ENCODE data around the gene PDE4B. TPM values are rescaled to one million over a fixed set of nuclear protein-coding genes. Genes with fewer than 3 reads are reported as not detected.

The PDE4B gene
- total RNA-seq, 1 experiment from 2014 or later = 5.5 TPM

- Histone ChIP-seq H3K79me2 (ENCODE audit: low read length) (no peaks in the 10 kb centered on the region), H3K4me2 (ENCODE audit: low read depth, low read length, poor library complexity, severe bottlenecking) (no peak overlapping the region), H3K36me3 (ENCODE audit: insufficient read depth, low read length) (no peaks in the 10 kb centered on the region), H3K9ac (ENCODE audit: low read length) (no peak overlapping the region), H3K9me2 (replicated peaks; ENCODE audit: insufficient read depth, low read length) (no peaks in the 10 kb centered on the region), H3K27ac (ENCODE audit: low read length) (no peak overlapping the region), H4K20me1 (ENCODE audit: insufficient read depth, low read depth, low read length) (no peaks in the 10 kb centered on the region), H3K4me1 (ENCODE audit: low read length) (no peaks in the 10 kb centered on the region), H3K27me3 (ENCODE audit: low read length) (no peaks in the 10 kb centered on the region), H2AFZ (ENCODE audit: low read length) (no peak overlapping the region), H3K4me3 (ENCODE audit: low read length) (no peak overlapping the region), H3K9me3 (ENCODE audit: low read length) (no peaks in the 10 kb centered on the region)
- no peak for DNase-seq
Measured at GRCh38 chr1:65820983-65821382, 28.3 kb downstream of the PDE4B start.

GRCh38 chr1:65821386-65821785 lies 28.7 kb downstream of the PDE4B start:
- DNase-seq = no peak
- H3K27me3 ChIP-seq (ENCODE audit: low read length) = no peaks in the 10 kb centered on the region
- no peaks in the 10 kb centered on the region for H3K4me1 ChIP-seq (ENCODE audit: low read length)
- no peaks in the 10 kb centered on the region for H4K20me1 ChIP-seq (ENCODE audit: insufficient read depth, low read depth, low read length)
- no peaks in the 10 kb centered on the region for H3K9me2 ChIP-seq (replicated peaks; ENCODE audit: insufficient read depth, low read length)
- H3K36me3 ChIP-seq (ENCODE audit: insufficient read depth, low read length) = no peaks in the 10 kb centered on the region
- no peak overlapping the region for H3K27ac ChIP-seq (ENCODE audit: low read length)
- H3K9ac ChIP-seq (ENCODE audit: low read length) = no peak overlapping the region
- H2AFZ ChIP-seq (ENCODE audit: low read length) = no peak overlapping the region
- H3K4me3 ChIP-seq (ENCODE audit: low read length) = no peak overlapping the region
- H3K4me2 ChIP-seq (ENCODE audit: low read depth, low read length, poor library complexity, severe bottlenecking) = no peak overlapping the region
- H3K9me3 ChIP-seq (ENCODE audit: low read length) = no peaks in the 10 kb centered on the region
- no peaks in the 10 kb centered on the region for H3K79me2 ChIP-seq (ENCODE audit: low read length)

GRCh38 chr1:65824103-65824502 lies 31.4 kb downstream of the PDE4B start:
- Histone ChIP-seq H3K9me2 (replicated peaks; ENCODE audit: insufficient read depth, low read length) (no peaks in the 10 kb centered on the region), H3K4me1 (ENCODE audit: low read length) (no peaks in the 10 kb centered on the region), H3K36me3 (ENCODE audit: insufficient read depth, low read length) (no peaks in the 10 kb centered on the region), H3K79me2 (ENCODE audit: low read length) (no peaks in the 10 kb centered on the region), H3K4me2 (ENCODE audit: low read depth, low read length, poor library complexity, severe bottlenecking) (no peak overlapping the region), H3K9ac (ENCODE audit: low read length) (no peak overlapping the region), H3K27ac (ENCODE audit: low read length) (no peak overlapping the region), H3K27me3 (ENCODE audit: low read length) (no peaks in the 10 kb centered on the region), H3K4me3 (ENCODE audit: low read length) (no peak overlapping the region), H4K20me1 (ENCODE audit: insufficient read depth, low read depth, low read length) (no peaks in the 10 kb centered on the region), H3K9me3 (ENCODE audit: low read length) (no peaks in the 10 kb centered on the region), H2AFZ (ENCODE audit: low read length) (no peak overlapping the region)
- DNase-seq = no peak

- no peaks in the 10 kb centered on the region for H3K36me3 ChIP-seq (ENCODE audit: insufficient read depth, low read length)
- H2AFZ ChIP-seq (ENCODE audit: low read length) = no peak overlapping the region
- no peak overlapping the region for H3K9ac ChIP-seq (ENCODE audit: low read length)
- H3K4me2 ChIP-seq (ENCODE audit: low read depth, low read length, poor library complexity, severe bottlenecking) = no peak overlapping the region
- H3K27me3 ChIP-seq (ENCODE audit: low read length) = no peaks in the 10 kb centered on the region
- H3K4me3 ChIP-seq (ENCODE audit: low read length) = no peak overlapping the region
- no peaks in the 10 kb centered on the region for H3K79me2 ChIP-seq (ENCODE audit: low read length)
- no peaks in the 10 kb centered on the region for H4K20me1 ChIP-seq (ENCODE audit: insufficient read depth, low read depth, low read length)
- H3K9me2 ChIP-seq (replicated peaks; ENCODE audit: insufficient read depth, low read length) = no peaks in the 10 kb centered on the region
- H3K27ac ChIP-seq (ENCODE audit: low read length) = no peak overlapping the region
- H3K4me1 ChIP-seq (ENCODE audit: low read length) = no peaks in the 10 kb centered on the region
- H3K9me3 ChIP-seq (ENCODE audit: low read length) = no peaks in the 10 kb centered on the region
- no peak for DNase-seq
Measured at GRCh38 chr1:65825741-65826140, 33.0 kb downstream of the PDE4B start.

- Histone ChIP-seq H3K4me3 (ENCODE audit: low read length) (no peak overlapping the region), H3K9me2 (replicated peaks; ENCODE audit: insufficient read depth, low read length) (no peaks in the 10 kb centered on the region), H3K9ac (ENCODE audit: low read length) (no peak overlapping the region), H3K4me2 (ENCODE audit: low read depth, low read length, poor library complexity, severe bottlenecking) (no peak overlapping the region), H3K36me3 (ENCODE audit: insufficient read depth, low read length) (no peaks in the 10 kb centered on the region), H3K27me3 (ENCODE audit: low read length) (no peaks in the 10 kb centered on the region), H2AFZ (ENCODE audit: low read length) (no peak overlapping the region), H4K20me1 (ENCODE audit: insufficient read depth, low read depth, low read length) (no peaks in the 10 kb centered on the region), H3K79me2 (ENCODE audit: low read length) (no peaks in the 10 kb centered on the region), H3K9me3 (ENCODE audit: low read length) (no peaks in the 10 kb centered on the region), H3K27ac (ENCODE audit: low read length) (no peak overlapping the region), H3K4me1 (ENCODE audit: low read length) (no peaks in the 10 kb centered on the region)
- no peak for DNase-seq
Measured at GRCh38 chr1:65826782-65827181, 34.1 kb downstream of the PDE4B start.

- DNase-seq = no peak
- no peak overlapping the region for H3K4me3 ChIP-seq (ENCODE audit: low read length)
Measured at GRCh38 chr1:65827346-65827745, 34.7 kb downstream of the PDE4B start.

GRCh38 chr1:65830306-65830705 lies 37.6 kb downstream of the PDE4B start:
- no peak overlapping the region for H3K4me2 ChIP-seq (ENCODE audit: low read depth, low read length, poor library complexity, severe bottlenecking)
- H3K27ac ChIP-seq (ENCODE audit: low read length) = no peak overlapping the region
- H2AFZ ChIP-seq (ENCODE audit: low read length) = no peak overlapping the region
- H3K9ac ChIP-seq (ENCODE audit: low read length) = no peak overlapping the region
- H3K9me3 ChIP-seq (ENCODE audit: low read length) = no peaks in the 10 kb centered on the region
- H3K4me1 ChIP-seq (ENCODE audit: low read length) = no peaks in the 10 kb centered on the region
- H3K36me3 ChIP-seq (ENCODE audit: insufficient read depth, low read length) = no peaks in the 10 kb centered on the region
- H3K27me3 ChIP-seq (ENCODE audit: low read length) = no peaks in the 10 kb centered on the region
- DNase-seq = no peak
- no peaks in the 10 kb centered on the region for H3K79me2 ChIP-seq (ENCODE audit: low read length)
- no peaks in the 10 kb centered on the region for H4K20me1 ChIP-seq (ENCODE audit: insufficient read depth, low read depth, low read length)
- no peak overlapping the region for H3K4me3 ChIP-seq (ENCODE audit: low read length)
- H3K9me2 ChIP-seq (replicated peaks; ENCODE audit: insufficient read depth, low read length) = no peaks in the 10 kb centered on the region

More at GRCh38 chr1:65827346-65827745, 34.7 kb downstream of the PDE4B start:
- no peaks in the 10 kb centered on the region for H3K79me2 ChIP-seq (ENCODE audit: low read length)
- H3K9me2 ChIP-seq (replicated peaks; ENCODE audit: insufficient read depth, low read length) = no peaks in the 10 kb centered on the region
- no peaks in the 10 kb centered on the region for H3K4me1 ChIP-seq (ENCODE audit: low read length)
- no peak overlapping the region for H3K9ac ChIP-seq (ENCODE audit: low read length)
- H4K20me1 ChIP-seq (ENCODE audit: insufficient read depth, low read depth, low read length) = no peaks in the 10 kb centered on the region
- H3K27me3 ChIP-seq (ENCODE audit: low read length) = no peaks in the 10 kb centered on the region
- H3K9me3 ChIP-seq (ENCODE audit: low read length) = no peaks in the 10 kb centered on the region
- no peak overlapping the region for H3K27ac ChIP-seq (ENCODE audit: low read length)
- H3K36me3 ChIP-seq (ENCODE audit: insufficient read depth, low read length) = no peaks in the 10 kb centered on the region
- no peak overlapping the region for H3K4me2 ChIP-seq (ENCODE audit: low read depth, low read length, poor library complexity, severe bottlenecking)
- H2AFZ ChIP-seq (ENCODE audit: low read length) = no peak overlapping the region

GRCh38 chr1:65832296-65832695 lies 39.6 kb downstream of the PDE4B start:
- DNase-seq = no peak
- Histone ChIP-seq H3K9me2 (replicated peaks; ENCODE audit: insufficient read depth, low read length) (no peaks in the 10 kb centered on the region), H3K4me1 (ENCODE audit: low read length) (no peaks in the 10 kb centered on the region), H3K79me2 (ENCODE audit: low read length) (no peaks in the 10 kb centered on the region), H3K36me3 (ENCODE audit: insufficient read depth, low read length) (no peaks in the 10 kb centered on the region), H3K9me3 (ENCODE audit: low read length) (no peaks in the 10 kb centered on the region), H4K20me1 (ENCODE audit: insufficient read depth, low read depth, low read length) (no peaks in the 10 kb centered on the region), H3K27me3 (ENCODE audit: low read length) (no peaks in the 10 kb centered on the region), H3K9ac (ENCODE audit: low read length) (no peak overlapping the region), H3K4me3 (ENCODE audit: low read length) (no peak overlapping the region), H3K4me2 (ENCODE audit: low read depth, low read length, poor library complexity, severe bottlenecking) (no peak overlapping the region), H2AFZ (ENCODE audit: low read length) (no peak overlapping the region), H3K27ac (ENCODE audit: low read length) (no peak overlapping the region)

GRCh38 chr1:65836686-65837085 lies 44.0 kb downstream of the PDE4B start:
- H3K4me2 ChIP-seq (ENCODE audit: low read depth, low read length, poor library complexity, severe bottlenecking) = no peak overlapping the region

More at GRCh38 chr1:65836686-65837085, 44.0 kb downstream of the PDE4B start:
- H3K4me3 ChIP-seq (ENCODE audit: low read length) = no peak overlapping the region
- H3K9me2 ChIP-seq (replicated peaks; ENCODE audit: insufficient read depth, low read length) = no peaks in the 10 kb centered on the region
- H3K27me3 ChIP-seq (ENCODE audit: low read length) = no peaks in the 10 kb centered on the region
- no peak overlapping the region for H3K27ac ChIP-seq (ENCODE audit: low read length)
- no peak for DNase-seq
- no peaks in the 10 kb centered on the region for H3K4me1 ChIP-seq (ENCODE audit: low read length)
- H3K79me2 ChIP-seq (ENCODE audit: low read length) = no peaks in the 10 kb centered on the region
- H3K9me3 ChIP-seq (ENCODE audit: low read length) = no peaks in the 10 kb centered on the region
- H4K20me1 ChIP-seq (ENCODE audit: insufficient read depth, low read depth, low read length) = no peaks in the 10 kb centered on the region
- H2AFZ ChIP-seq (ENCODE audit: low read length) = no peak overlapping the region
- H3K36me3 ChIP-seq (ENCODE audit: insufficient read depth, low read length) = no peaks in the 10 kb centered on the region
- no peak overlapping the region for H3K9ac ChIP-seq (ENCODE audit: low read length)
